H1 (cell line): Measurements from ENCODE around the gene PLA2R1. TPM values are rescaled to one million over a fixed set of nuclear protein-coding genes. Genes with fewer than 3 reads are reported as not detected.

Experiments used
- KDM5A ChIP-seq: fragments of 200-600 bp; IDR thresholded peaks from 2 replicates; pipeline ENCODE4 v1.7.1; 2012; ENCODE audit warnings: mild to moderate bottlenecking, low read length, inconsistent platforms, mixed read lengths
- NRF1 ChIP-seq: IDR thresholded peaks from 2 replicates; pipeline ENCODE4 v1.6.1; 2011; ENCODE audit warnings: mild to moderate bottlenecking, low read depth, low read length, improper control_type of control experiment
- RXRA ChIP-seq: IDR thresholded peaks from 2 replicates; pipeline ENCODE4 v1.6.1; 2011; ENCODE audit warnings: low read depth, mild to moderate bottlenecking, low read length, moderate library complexity; ENCODE audit not compliant: insufficient read depth
- TEAD4 ChIP-seq: IDR thresholded peaks from 2 replicates; pipeline ENCODE4 v1.6.1; 2012; ENCODE audit warnings: low read depth, low read length, inconsistent platforms, mixed read lengths
- polyA plus RNA-seq, 7 experiments: library from polyadenylated mRNA; depleted of rRNA in 3 of 7; stranded (reverse) in 5 of 7; unstranded in 2 of 7; fragments of >200 nt in 5 of 7; fragments of 200-250 nt in 2 of 7; gene quantifications; 1 replicate in 5 of 7; 2 replicates in 1 of 7; 4 replicates in 1 of 7; pipeline versions ENCODE4 v1.2.1 to v1.2.3, GENCODE V29; 2011 to 2013; ENCODE audit warnings: missing spikeins in 2 of 7, mixed read lengths in 2 of 7
- total RNA-seq: library from RNA; stranded (reverse); fragmentation: NEBNext Ultra II Directional; extraction: Animal tissue kit (Norgen Biotek cat#: 25700); gene quantifications from 2 replicates; pipeline ENCODE4 v1.2.1, GENCODE V29; 2021

The PLA2R1 gene
- total and polyA plus RNA-seq, 2 of the 8 experiments (the other 6 are each of a cell fraction or from before 2014, with no cell fraction given): 0.65 to 1.5 TPM

DNA sequence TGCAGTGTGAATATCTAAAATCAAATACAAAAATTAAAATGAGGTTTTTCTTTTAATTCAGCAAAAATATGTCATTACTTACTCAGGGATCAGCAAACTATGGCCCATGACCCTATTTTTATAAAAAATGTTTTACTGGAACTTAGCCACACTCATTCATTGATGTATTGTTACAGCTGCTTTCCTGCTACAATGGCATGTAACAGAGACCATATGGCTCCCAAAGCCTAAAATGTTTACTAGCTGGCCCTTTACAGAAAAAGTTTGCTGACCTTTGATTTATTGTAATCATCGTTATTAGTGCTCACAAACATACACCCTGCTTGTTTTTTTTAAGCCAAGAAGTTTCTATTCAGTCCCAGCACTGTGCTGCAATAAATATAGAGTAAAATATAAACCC lies 120.3 kb downstream of the PLA2R1 start (continued):
- no peak for TF ChIP-seq TEAD4
- no peak for TF ChIP-seq NRF1
- no peak for TF ChIP-seq RXRA
- TF ChIP-seq KDM5A: no peak
